Epithelial cell of prostate (primary cell): ENCODE data around the gene NME2.
A peak's percentile ranks its signal among the peaks of the same experiment; 100 is the strongest.
"Not testable (repeated sequence)": the region's sequence is repeated elsewhere in the genome, so short reads cannot be mapped to it uniquely, and the experiment has no call there.

Experiments used
- DNase-seq: peaks from one replicate; pipeline ENCODE4 v3.0.0-alpha.2; 2011; ENCODE audit warnings: low read depth, low spot score
- H3K27ac ChIP-seq: fragments of 450-650 bp; 2 replicates; pipeline ENCODE4 v1.5.1; 2017; ENCODE audit warnings: mild to moderate bottlenecking

Gene NME2

DNA sequence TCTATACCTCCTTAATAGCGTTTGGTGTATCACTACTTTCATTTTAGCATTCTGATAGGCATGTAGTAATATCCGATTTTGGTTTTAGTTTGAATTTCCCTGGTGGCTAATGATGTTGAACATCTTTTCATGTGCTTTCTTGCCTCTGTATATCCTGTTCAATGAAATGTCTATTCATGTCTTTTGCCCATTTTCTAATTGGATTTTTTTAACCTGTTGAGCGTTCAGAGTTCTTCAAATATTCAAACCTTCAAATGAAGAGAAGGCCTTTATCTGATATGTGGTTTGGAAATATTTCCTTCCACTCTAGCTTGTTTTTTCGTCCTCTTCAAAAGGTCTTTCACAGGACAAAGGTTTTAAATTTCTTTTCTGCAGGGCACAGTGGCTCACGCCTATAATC is 15.3 kb upstream of the NME2 start:
- H3K27ac ChIP-seq = no peak overlapping the region
- DNase-seq = no peak

DNA sequence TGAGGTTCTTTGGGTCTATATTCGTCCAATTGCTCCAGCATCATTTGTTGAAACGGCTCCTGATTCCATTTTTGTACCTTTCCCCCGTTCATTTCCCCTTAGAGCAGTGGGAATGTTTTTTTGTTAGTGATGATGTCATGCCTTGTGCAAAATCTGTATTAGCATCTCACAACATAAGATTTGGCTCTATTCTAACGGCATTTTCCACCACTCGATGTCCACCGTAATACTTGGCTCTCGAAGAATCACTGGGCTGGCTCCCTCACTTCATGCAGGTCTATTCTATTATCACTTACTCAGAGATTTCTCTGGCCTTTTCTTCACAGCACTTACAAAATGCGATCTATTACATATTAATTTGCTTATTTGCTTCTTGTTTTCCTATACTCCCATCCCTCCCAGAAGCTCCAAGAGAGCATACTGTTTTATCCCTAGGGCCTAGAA is 13.4 kb upstream of the NME2 start:
- DNase-seq = no peak
- peak overlapping the region; percentile 86 for H3K27ac ChIP-seq

DNA sequence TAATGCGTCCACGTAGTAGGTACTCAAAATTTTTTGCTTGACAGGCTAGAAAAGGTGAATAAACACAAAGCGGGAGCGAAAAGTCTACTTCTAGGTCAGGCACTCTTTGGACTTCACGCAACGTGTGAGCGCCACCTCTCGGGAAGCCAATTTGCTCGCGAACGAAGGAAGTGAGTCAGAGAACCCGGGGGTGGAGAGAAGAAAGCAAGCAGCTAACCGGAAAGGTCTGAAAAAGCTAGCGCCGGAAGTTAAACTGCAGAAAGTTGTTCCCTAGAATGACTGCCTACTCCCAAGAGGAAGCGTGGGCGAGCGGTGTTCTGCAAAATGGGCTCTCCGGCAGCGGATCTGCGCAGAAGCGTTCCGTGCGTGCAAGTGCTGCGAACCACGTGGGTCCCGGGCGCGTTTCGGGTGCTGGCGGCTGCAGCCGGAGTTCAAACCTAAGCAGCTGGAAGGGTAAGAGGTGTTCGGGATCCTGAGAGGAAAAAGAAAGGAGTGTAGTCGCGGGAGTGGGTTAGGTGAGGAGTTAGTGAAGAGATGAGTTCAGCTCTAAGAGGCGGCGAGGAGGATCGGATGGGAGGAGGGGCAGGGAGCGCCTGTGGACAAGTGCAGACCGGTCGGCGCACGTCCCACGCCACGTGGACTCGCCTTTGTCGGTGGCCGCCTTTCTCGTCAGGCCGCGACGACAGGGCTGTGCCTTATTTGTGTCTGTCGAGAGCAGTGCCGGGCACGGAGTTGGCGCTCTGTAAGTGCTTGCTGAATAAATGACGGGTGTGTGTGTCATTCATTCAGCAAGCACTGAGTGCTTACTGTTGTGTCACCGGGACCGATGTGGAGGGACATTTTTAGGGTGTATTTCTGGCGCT is 12.8 kb upstream of the NME2 start, which contains the start of gene NME1:
TSS of gene NME1 (plus strand) at position 350 of the 863 bp plus-strand sequence. CDS start 2,096 bp downstream, outside the sequence.
- peak; percentile 98 for DNase-seq
- H3K27ac ChIP-seq = peak within 1 kb of the TSS; percentile 86

DNA sequence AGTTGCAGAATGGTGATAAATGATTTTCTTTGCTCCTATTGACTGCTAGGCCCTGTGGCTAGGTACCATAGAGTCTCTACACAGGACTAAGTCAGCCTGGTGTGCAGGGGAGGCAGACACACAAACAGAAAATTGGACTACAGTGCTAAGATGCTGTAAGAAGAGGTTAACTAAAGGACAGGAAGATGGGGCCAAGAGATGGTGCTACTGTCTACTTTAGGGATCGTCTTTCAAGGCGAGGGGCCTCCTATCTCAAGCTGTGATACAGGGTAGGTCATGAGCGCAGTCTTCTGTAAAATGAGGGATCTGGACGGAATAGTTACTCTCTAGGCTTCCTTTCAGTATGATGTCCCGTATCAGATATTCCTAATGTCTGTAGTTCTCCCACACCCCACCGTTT is 12.0 kb upstream of the NME2 start:
- no peak for DNase-seq
- H3K27ac ChIP-seq = peak overlapping the region; percentile 86

DNA sequence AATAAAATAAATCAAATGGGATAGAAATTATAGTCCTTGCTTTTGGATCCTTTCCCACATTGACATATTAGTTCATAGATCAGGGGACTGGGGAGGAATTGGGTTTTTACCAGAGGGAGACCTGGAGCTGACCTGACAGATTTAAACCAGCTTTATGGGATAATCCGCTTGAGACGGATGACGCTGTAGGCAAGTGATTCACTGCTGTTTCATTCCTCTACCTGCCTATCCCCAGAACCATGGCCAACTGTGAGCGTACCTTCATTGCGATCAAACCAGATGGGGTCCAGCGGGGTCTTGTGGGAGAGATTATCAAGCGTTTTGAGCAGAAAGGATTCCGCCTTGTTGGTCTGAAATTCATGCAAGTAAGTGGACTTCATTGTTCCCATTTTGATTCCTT is 10.8 kb upstream of the NME2 start:
- no peak overlapping the region for H3K27ac ChIP-seq

DNA sequence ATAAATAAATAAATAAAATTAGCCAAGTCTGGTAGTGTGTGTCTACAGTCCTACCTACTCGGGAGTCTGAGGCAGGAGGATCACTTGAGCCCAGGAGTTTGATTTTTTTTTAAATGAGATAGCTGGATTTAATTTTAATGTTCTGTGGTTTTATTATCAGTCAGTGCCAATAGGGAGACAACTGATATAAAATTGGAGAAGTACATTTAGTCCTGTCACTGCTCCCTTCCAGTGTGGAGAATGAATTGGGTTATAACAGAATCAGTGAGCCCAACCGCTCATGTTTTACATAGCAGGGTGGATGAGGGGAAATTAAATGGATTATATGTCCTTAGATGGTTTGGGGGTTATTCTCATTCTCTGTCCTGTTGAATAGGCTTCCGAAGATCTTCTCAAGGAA is 6.6 kb upstream of the NME2 start:
- H3K27ac ChIP-seq = no peak overlapping the region
- no peak for DNase-seq

More for the DNA sequence above, 10.8 kb upstream of the NME2 start:
- DNase-seq = no peak

DNA sequence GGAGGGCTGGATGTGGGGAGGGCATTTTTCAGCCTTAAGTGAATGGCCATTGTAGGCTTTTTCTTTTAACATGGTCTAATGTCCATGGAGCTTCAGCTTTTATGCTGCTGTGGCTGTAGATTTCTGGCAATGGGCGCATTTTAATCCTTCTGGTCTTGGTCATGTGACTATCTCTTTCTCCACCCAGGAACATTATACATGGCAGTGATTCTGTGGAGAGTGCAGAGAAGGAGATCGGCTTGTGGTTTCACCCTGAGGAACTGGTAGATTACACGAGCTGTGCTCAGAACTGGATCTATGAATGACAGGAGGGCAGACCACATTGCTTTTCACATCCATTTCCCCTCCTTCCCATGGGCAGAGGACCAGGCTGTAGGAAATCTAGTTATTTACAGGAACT is 4.7 kb upstream of the NME2 start:
- DNase-seq = no peak
- no peak overlapping the region for H3K27ac ChIP-seq

DNA sequence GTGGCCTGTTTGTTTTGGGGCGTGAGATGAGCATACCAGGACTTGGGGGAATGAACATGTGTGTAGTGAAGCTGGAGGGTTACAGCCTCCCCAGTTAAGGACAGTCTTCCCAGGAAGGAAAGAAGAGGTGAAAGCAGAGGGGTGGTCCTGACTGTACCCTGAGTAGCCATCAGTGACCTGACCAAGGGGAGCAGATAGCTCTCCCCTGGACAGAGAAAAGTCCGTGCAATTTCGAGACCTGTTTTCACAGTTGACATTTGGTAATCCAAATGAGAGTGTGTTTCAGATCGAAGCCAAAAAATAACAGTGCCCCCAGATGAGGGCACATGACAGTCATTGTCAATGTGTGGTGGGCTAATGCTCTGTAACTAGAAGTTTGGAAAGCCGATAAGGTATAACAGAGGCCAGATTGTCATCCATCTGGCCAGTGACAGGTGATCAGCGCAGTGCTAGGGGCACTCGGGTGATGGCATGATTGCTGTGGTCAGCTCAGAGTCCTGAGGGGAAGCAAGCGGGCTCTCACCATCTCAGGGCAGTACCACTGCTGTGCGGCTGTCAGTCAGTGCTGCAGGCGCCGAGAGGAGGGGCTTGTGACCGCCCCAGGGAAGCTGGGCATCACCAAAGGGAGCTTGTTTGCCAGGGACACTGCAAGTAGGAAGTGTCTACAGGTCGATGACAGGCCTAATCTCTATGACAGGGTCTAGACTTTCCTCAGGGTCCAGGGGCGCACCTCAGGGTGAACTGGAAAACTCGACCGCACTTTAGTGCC is 1.1 kb upstream of the NME2 start:
- peak overlapping the region; percentile 86 for H3K27ac ChIP-seq
- no peak for DNase-seq

DNA sequence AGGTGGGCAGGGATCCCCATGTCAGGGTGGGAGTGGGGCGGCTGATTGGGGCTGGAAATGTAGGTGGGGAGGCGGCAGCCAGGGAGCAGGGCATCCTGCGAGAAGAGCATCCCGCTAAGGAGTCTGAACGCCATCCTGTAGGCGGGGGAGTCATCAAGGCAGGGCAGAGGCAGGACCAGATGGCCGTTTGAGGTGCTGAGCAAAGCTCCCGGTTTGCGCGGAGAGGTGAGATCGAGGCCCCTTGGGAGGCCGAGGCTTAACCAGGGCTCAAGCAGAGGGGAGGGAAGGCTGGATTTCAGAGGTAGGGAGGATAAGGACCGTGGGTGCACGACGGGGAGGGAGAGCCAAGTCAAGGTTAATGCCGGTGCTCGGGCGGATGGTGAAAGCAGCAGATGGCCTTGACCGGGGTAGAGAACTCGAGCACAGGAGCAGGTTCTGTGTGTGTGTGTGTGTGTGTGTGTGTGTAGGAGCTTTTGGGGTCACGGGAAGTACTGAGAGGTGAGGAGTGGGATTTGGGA is 472 bp upstream of the NME2 start:
- no peak for DNase-seq
- peak overlapping the region; percentile 86 for H3K27ac ChIP-seq

DNA sequence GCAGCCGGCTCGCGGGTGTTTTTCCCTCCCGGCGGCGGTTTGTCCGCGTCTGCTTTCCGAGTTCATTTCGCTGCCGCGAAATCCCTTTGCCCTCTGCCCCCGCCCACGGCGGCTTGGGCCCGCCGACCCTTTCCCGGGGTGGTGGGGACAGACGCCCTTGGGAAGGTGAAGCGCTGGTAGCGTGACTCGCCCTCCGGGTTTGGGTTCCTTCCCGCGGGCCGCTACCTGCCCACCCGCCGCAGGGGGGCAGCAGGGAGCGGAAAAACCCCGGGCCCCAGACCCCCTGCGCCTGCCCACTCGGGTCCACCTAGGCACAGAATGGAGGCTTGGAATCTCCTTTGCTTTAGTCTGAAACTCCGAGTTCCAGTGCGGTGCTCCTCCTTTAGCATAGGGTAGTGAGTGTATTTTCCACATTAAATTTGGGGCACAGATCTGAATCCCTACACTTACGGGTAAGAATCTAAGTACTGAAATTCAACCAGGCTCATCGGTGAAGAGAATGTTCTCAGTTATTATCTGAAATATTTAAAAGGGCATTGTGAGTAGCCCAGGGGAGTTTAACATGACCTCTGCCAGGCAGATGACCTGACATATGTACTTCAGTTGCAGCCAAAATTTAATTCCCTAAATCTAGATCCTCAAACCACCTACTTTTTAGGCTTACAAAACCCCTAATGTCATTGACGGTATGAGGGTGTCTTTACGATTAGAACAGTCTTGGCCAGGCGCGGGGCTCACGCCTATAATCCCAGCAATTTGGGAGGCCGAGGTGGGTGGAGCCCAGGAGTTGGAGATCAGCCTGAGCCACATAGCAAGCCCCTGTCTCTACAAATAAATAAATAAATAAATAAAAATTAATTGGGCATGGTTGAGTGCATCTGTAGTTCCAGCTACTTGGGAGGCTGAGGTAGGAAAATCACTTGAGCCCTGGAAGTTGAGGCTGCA is 1.0 kb downstream of the NME2 start:
- no peak for DNase-seq
- peak overlapping the region; percentile 86 for H3K27ac ChIP-seq

DNA sequence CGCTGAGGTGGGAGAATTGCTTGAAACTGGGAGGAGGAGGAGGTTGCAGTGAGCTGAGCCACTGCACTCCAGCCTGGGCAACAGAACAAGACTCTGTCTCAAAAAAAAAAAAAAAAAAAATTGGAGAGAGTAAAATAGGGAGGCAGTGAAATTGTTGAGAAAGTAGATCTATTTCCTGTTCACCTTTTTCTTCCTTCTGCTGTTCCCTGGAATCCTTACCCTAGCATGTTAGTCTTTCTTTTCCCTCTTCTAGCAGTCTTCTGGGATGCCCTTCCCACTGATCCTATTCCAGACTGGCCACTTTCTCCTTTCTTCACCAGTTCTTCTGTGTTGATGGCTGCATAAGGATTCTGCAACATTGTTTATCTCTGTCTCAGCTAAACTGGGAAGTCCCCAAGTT is 3.1 kb downstream of the NME2 start:
- H3K27ac ChIP-seq = no peak overlapping the region
- DNase-seq = no peak

DNA sequence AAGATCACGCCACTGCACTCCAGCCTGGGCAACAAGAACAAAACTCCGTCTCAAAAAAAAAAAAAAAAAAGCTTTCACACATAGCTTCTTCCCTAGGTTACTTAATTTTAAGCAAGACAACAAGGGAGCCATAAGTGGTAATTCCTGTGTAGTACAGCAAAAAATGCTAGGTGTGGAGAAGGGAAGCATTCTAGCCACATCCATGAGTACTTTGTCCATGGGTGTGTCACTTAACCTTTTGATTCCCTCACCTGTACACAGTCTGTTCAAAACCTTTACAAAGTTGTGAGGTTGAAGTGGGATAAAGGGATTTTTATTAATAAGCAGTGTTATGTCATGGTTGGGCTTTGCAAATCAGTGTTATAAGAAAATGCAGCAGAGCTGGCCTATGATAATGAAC is 4.5 kb downstream of the NME2 start:
- DNase-seq = no peak
- H3K27ac ChIP-seq = no peak overlapping the region

DNA sequence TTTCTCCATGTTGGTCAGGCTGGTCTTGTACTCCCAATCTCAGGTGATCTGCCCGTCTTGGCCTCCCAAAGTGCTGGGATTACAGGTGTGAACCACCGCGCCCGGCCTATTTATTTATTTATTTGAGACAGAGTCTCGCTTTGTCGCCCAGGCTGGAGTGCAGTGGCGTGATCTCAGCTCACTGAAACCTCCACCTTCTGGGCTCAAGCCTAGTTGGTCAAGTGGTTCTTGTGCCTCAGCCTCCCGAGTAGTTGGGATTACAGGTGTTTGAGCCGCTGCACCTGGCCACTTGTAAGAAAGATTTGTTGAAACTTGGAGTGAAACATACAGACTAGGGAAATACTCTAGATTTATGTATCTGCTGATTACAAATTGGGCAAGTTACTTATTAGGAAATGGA is 5.8 kb downstream of the NME2 start:
- not testable (repeated sequence) for DNase-seq, H3K27ac ChIP-seq

DNA sequence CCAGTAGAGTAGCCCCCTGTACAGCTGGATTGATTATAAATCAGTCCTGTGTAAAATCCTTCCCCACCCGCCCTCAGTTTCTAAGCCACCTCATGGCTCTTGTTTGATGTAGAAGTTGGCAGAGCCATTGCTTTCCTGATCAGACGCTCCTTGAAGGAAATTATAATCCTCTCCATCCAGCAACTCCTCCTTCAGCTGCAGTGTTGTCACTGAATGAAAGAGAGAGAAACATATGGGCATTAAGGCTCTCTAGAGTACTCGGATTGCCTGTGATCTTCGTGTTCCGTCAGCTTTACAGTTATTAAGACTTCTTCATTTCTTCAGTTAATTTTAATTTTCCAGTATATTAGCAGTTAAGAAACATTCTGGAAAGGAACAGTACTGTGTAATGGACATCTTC is 14.3 kb downstream of the NME2 start:
- DNase-seq = no peak
- no peak overlapping the region for H3K27ac ChIP-seq

DNA sequence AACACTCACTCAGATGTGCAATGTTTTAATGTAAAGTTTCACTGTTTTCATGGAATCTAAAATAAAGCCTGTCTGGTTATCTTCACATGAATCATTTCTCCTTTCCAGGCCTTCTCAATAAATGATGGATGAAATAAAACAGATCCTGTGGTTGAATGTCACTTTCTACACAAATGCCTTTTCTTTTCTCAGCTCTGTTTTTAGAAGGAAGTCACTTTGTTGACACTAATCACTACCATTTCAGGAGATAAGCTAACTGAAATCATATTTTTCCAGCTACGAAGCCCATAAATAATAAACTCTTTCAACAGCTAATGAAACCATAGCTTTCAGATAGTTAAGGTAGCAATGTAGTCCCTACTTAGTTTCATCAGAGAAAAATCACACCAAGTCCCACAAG is 17.9 kb downstream of the NME2 start:
- no peak for DNase-seq
- no peak overlapping the region for H3K27ac ChIP-seq

DNA sequence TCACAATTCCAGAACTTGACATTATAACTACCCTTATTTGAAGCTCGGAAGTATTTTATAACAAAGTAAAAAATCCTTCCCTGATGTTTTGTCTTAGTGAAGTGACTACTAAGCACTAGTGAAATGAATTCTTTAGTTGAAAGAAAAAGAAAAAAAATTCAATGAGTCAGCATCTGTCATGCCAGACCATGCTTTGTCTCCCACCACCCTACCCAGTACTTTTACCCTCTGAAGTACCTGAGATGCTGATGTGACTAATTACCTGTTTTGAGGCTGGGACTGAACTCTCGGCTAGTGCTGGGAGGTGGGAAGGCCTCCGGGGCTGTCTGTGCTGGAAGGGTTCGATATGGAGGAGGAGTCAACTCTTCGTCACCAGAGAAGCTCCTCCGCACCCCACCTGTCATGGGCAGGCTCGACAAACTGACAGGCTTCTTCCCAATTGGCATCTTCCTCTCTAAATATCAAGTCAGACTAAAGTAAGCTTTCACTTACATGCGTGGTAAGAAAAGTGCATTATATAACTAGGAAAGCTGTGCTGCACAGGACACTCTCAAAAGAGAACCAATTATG is 19.6 kb downstream of the NME2 start:
- no peak for DNase-seq
- H3K27ac ChIP-seq = no peak overlapping the region

DNA sequence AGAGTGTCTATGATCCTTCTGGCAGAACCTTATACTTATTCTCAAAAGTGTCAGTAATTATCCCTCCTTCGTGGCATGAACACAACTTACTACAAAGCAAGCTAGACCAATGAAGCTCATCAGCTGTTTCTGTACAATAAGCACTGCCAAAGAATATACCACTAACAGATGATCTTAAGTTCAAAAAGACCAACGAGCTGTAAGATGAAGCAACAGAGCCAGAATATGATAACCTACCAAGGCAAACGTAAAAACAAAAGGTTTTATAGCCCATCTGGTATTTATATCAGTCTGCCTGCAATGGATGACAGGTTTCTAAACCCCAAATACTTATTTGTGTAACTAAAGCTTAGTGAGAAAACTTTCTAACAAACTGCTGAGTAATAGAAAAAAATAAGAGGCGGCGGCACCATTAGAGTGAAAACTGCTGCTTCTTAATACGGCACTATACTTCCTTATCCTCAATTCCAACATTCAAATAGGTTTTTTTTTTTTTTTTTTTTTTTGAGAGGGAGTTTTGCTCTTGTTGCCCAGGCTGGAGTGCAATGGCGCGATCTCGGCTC is 22.1 kb downstream of the NME2 start:
- no peak for DNase-seq

DNA sequence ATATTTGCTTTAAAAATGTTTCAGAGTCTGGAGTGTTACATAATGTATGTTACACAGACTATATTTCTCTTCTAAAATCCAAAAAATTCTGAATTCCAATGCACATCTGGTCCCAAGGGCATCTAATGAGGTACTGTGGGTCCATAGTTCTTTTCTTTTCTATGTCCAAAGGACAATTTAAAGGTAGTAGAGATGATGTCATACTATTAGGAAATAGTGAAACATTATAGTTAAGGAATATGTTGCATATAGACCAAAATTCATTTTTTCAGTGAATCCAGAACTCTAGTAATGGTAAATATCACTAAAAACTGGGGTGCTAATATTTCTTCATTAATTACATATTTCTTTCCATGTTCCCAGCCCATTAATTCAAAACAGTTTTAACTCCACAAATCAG is 23.0 kb downstream of the NME2 start:
- DNase-seq = no peak
- H3K27ac ChIP-seq = no peak overlapping the region

More for the DNA sequence above, 22.1 kb downstream of the NME2 start:
- H3K27ac ChIP-seq = no peak overlapping the region

DNA sequence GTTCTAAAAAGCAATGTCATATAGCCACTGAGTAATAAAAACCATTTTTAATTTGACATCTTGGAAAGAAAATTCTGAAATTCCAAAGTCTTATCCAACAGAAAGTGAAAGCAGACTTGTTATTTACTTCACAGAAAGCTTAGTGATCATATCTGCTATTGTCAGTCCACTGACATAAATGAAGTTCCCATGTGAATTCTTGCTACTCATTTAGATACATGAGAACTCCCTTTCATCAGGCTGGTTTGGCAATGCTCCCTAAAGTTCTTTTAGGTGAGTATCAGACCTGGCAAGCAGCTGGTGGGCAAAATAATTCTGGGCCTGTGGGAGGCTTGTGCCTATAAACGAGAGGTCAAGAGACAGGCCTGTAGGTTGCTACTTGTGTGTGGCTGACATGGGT is 23.4 kb downstream of the NME2 start:
- no peak for DNase-seq
- no peak overlapping the region for H3K27ac ChIP-seq
